HG03135 (cell line): ENCODE measurements around the gene STAMBP.

ENCODE experiments used
- ATAC-seq: cut with Tn5 transposase; IDR thresholded peaks from one replicate; pipeline ENCODE4 v1.9.1; 2021; ENCODE audit warnings: mild to moderate bottlenecking, moderate library complexity; ENCODE audit not compliant: unreplicated experiment

The STAMBP gene

DNA sequence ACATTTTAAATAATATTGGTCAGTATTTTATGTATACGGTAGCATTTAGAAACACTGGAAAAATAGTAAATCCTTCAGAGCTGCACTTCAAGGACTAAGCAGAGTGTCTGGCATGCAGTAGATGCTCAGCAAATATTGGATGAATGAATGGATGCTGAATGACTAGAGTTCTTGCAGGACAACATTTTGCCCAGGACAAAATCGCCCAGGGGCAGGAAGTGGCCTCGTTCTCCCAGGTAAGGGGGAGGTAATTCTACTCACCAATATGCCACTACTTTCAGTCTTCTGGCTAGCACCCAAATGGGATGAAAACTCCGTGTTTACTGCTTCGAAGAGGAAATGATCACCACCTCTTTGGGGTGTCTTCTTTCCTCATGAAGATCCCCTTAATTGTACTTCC lies 93.9 kb downstream of the STAMBP start:
- no peak for ATAC-seq
